GM12892 (cell line): ENCODE measurements around the gene IL9.

ENCODE experiments used
- DNase-seq: peaks from one replicate; pipeline ENCODE4 v3.0.0; 2011; ENCODE audit not compliant: insufficient read length
- FAIRE-seq: peaks from 2 replicates; lab custom pipeline; 2011; peaks lifted over from hg19 to GRCh38; lab: Jason Lieb, UNC
- POLR2A ChIP-seq: IDR thresholded peaks from 2 replicates; pipeline ENCODE4 v1.6.1; 2011; ENCODE audit warnings: low read depth, low read length, control low read depth
- POLR2AphosphoS5 ChIP-seq: IDR thresholded peaks from 2 replicates; pipeline ENCODE4 v1.6.1; 2011; ENCODE audit warnings: low read depth, low read length, control low read depth
- TAF1 ChIP-seq: IDR thresholded peaks from 2 replicates; pipeline ENCODE4 v1.6.1; 2011; ENCODE audit warnings: low read depth, mild to moderate bottlenecking, control low read depth, low read length, borderline replicate concordance

The IL9 gene

GRCh38 chr5:135916638-135917263 is 21.1 kb upstream of the IL9 start:
- FAIRE-seq: no peak
- no peak for DNase-seq
- TF ChIP-seq POLR2AphosphoS5 (no peak), TAF1 (no peak)

GRCh38 chr5:135915466-135916001 is 19.9 kb upstream of the IL9 start:
- FAIRE-seq (no peak), DNase-seq (no peak)
- no peak for TF ChIP-seq POLR2A
- TF ChIP-seq TAF1: no peak
- TF ChIP-seq POLR2AphosphoS5: no peak

DNA sequence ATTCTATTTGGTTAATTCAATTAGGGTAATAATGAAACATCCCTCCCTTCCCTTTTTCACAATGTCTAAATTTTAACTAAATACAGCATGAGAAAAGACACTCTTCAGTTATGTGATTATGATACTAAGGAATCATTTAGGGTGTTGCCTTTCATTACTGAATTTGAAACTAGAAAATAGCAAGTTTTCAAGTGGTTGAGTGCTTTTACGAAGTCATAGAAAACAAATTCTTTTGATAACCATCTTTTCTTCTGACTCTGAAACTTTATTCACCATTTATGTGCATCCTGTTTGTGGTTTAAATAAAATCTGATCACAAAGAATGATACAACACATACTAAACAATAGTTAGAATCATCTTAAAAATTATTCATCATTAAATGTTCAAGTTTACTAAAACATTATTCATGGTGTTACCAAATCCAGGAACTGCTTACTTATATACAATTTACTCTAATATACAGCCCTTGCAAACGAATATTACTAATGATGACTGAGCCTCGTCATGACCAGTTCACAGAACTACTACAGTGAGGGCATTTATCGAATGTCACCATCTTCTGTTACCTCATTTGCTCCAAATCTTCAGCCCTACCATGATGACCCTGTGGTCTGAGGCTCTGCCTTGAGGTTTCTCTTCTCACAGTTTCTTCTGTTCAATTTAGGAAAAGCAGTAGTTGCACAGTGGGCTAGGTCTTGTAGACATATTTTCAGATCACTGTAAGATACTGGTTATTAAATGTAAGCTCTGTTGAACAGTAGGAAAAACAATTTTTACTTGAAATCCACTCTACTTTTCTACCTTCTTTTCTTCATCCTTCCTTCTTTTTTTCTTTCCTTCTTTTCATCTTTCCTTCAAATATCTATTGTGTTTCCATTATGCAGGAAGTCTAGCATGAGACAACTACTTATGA is 18.3 kb upstream of the IL9 start:
- FAIRE-seq (no peak), DNase-seq (no peak)
- no peak for TF ChIP-seq TAF1
- TF ChIP-seq POLR2A: no peak
- TF ChIP-seq POLR2AphosphoS5: no peak

- DNase-seq (no peak), FAIRE-seq (no peak)
- no peak for TF ChIP-seq TAF1
- TF ChIP-seq POLR2A: no peak
Observed at GRCh38 chr5:135905144-135905543, 9.5 kb upstream of the IL9 start.

DNA sequence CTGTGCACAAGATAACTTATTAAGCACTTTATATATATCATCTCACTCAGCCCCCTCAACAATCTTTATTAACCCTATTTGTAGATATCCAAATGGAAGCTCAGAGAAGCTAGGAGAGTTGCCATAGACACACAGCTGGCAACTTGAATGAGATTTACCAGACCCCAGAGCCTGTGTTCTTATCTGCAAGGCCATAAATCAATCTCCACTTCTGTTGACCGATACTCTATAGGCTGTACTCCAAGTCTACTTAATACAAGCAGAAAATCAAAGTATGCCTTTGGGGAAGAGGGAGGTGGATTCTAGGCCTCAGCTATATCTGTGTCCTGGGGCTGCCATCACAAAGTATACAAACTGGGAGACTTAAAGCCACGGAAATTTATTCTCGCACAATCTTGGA is 6.0 kb upstream of the IL9 start:
- no peak for TF ChIP-seq POLR2A
- TF ChIP-seq TAF1: no peak
- no peak for TF ChIP-seq POLR2AphosphoS5
- DNase-seq (no peak), FAIRE-seq (no peak)

- no peak for TF ChIP-seq TAF1
- TF ChIP-seq POLR2A: no peak
- TF ChIP-seq POLR2AphosphoS5: no peak
- FAIRE-seq: no peak
- no peak for DNase-seq
Observed at GRCh38 chr5:135900276-135900675, 4.6 kb upstream of the IL9 start.

GRCh38 chr5:135898651-135899050 is 3.0 kb upstream of the IL9 start:
- FAIRE-seq: no peak

GRCh38 chr5:135894789-135895188 is 852 bp downstream of the IL9 start:
- TF ChIP-seq POLR2A (no peak), POLR2AphosphoS5 (no peak), TAF1 (no peak)
- FAIRE-seq (no peak), DNase-seq (no peak)

More at GRCh38 chr5:135898651-135899050, 3.0 kb upstream of the IL9 start:
- TF ChIP-seq TAF1 (no peak), POLR2AphosphoS5 (no peak), POLR2A (no peak)
- DNase-seq: no peak

DNA sequence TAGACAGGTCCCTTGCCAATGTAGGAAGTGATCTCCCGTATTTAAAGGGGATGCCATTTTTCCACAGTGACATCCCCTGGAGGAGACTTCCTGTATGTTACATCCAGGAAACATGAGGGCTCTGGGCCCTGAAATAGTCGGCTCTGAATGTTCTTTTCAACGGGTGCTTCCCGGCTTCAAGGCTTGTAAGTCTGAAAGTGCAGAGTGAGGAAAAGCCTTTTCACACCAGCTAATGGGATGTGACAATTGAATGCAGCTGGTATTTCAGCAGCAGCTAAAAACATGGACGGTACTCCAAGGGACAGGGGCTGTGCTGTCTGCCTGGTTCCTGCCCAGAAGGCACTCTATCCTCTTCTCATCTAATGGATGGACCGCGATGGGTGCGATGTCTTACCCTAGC is 1.4 kb downstream of the IL9 start:
- FAIRE-seq (no peak), DNase-seq (no peak)
- TF ChIP-seq POLR2A (no peak), TAF1 (no peak)

GRCh38 chr5:135891791-135892190 is 3.9 kb downstream of the IL9 start:
- TF ChIP-seq TAF1 (no peak), POLR2AphosphoS5 (no peak), POLR2A (no peak)
- no peak for FAIRE-seq

GRCh38 chr5:135891268-135891667 is 4.4 kb downstream of the IL9 start:
- TF ChIP-seq POLR2AphosphoS5: no peak
- TF ChIP-seq TAF1: no peak
- no peak for TF ChIP-seq POLR2A
- DNase-seq: no peak
- FAIRE-seq: no peak

More at GRCh38 chr5:135891791-135892190, 3.9 kb downstream of the IL9 start:
- no peak for DNase-seq

DNA sequence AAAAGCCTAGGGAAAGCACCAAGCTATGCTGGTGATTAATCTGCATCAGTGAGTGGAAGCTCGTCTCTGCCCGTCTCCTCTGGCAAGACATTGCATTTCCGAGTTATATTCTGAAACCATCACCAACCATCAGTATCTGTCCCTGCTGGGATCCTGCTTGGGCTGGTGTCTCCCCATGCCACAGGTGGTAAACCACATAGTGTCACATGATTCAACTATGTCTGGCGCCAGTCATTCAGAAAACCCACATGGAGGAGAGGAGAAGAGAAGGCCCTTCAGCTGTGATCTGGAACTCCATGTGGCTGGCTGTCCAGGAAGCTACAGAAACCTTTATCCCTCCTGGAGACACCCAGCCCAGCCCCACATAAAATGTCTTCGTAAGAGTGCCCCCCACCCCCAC is 4.8 kb downstream of the IL9 start:
- peak; percentile 21 for FAIRE-seq
- DNase-seq: no peak
- TF ChIP-seq POLR2A (no peak), TAF1 (no peak)

DNA sequence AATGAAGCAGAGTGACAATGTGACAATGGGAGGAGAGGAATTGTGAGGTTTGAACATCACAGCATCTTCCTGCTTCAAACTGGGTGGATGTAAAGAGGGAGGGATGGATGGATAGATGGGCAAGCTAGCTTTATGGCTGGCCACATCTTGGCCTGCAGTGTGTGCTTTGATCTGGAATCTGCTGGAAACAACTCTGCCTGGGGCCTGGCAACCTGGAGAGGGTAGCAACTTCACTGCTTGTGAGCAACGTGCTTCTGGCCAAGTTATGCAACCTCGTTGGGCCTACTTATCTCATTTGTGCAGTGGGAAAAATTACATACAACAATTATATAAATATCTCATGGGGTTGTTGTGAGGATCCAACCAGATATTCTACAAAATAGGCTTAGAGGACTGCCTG is 5.3 kb downstream of the IL9 start:
- no peak for FAIRE-seq
- no peak for DNase-seq
- TF ChIP-seq TAF1 (no peak), POLR2A (no peak), POLR2AphosphoS5 (no peak)
